Hematopoietic multipotent progenitor cell treated with erythropoietin and hydrocortisone succinate and interleukin-3 and kit ligand, for 6 days (in vitro differentiated cells): ENCODE data around the gene FRMD4A.
"Not testable (repeated sequence)": the region's sequence is repeated elsewhere in the genome, so short reads cannot be mapped to it uniquely, and the experiment has no call there.

Experiments used
- DNase-seq: peaks from one replicate; pipeline ENCODE4 v3.0.0-alpha.2; 2015

Gene FRMD4A

GRCh38 chr10:13770760-13771493, 559.8 kb downstream of the FRMD4A start:
- no peak for DNase-seq

GRCh38 chr10:13769946-13770345, 560.8 kb downstream of the FRMD4A start:
- peak; percentile 24 for DNase-seq

GRCh38 chr10:13767676-13768178, 563.0 kb downstream of the FRMD4A start:
- no peak for DNase-seq

GRCh38 chr10:13767148-13767547, 563.6 kb downstream of the FRMD4A start:
- DNase-seq: not testable (repeated sequence)

- DNase-seq: no peak
Measured at GRCh38 chr10:13765641-13766341, 564.9 kb downstream of the FRMD4A start.

- DNase-seq: no peak
Measured at GRCh38 chr10:13761490-13762091, 569.1 kb downstream of the FRMD4A start.

- no peak for DNase-seq
Measured at GRCh38 chr10:13759168-13759567, 571.6 kb downstream of the FRMD4A start.

GRCh38 chr10:13758756-13759155, 572.0 kb downstream of the FRMD4A start:
- DNase-seq: no peak

GRCh38 chr10:13758312-13758711, 572.4 kb downstream of the FRMD4A start:
- peak; percentile 72 for DNase-seq

GRCh38 chr10:13754277-13754676, 576.4 kb downstream of the FRMD4A start:
- DNase-seq: no peak

- no peak for DNase-seq
Measured at GRCh38 chr10:13751191-13751764, 579.4 kb downstream of the FRMD4A start.

- DNase-seq: no peak
Measured at GRCh38 chr10:13750299-13751190, 580.2 kb downstream of the FRMD4A start.

GRCh38 chr10:13745271-13745670, 585.5 kb downstream of the FRMD4A start:
- DNase-seq: no peak

- no peak for DNase-seq
Measured at GRCh38 chr10:13743963-13744362, 586.8 kb downstream of the FRMD4A start.

GRCh38 chr10:13743101-13743693, 587.5 kb downstream of the FRMD4A start:
- DNase-seq: peak; percentile 38

- no peak for DNase-seq
Measured at GRCh38 chr10:13741438-13741837, 589.3 kb downstream of the FRMD4A start.

GRCh38 chr10:13740461-13740860, 590.3 kb downstream of the FRMD4A start:
- DNase-seq: no peak

GRCh38 chr10:13739183-13739582, 591.5 kb downstream of the FRMD4A start:
- DNase-seq: peak; percentile 9

GRCh38 chr10:13736506-13736905, 594.2 kb downstream of the FRMD4A start:
- no peak for DNase-seq

GRCh38 chr10:13734151-13734550, 596.6 kb downstream of the FRMD4A start:
- DNase-seq: no peak

GRCh38 chr10:13733071-13733470, 597.7 kb downstream of the FRMD4A start:
- no peak for DNase-seq

GRCh38 chr10:13732465-13732881, 598.3 kb downstream of the FRMD4A start:
- DNase-seq: no peak
